H9 (cell line): ENCODE results near the gene ASB15. TPM values are rescaled to one million over a fixed set of nuclear protein-coding genes. Genes with fewer than 3 reads are reported as not detected.

Experiments used
- DNase-seq: peaks from one replicate; pipeline ENCODE4 v3.0.0-alpha.2; 2017
- H2AFZ ChIP-seq: one replicate; pipeline ENCODE4 v1.6.1; 2013; ENCODE audit warnings: mild to moderate bottlenecking, low read length, control low read depth, moderate library complexity
- H2AK5ac ChIP-seq: 2 replicates; pipeline ENCODE4 v1.6.1; 2013; ENCODE audit warnings: low read length, control low read depth, mixed read lengths; ENCODE audit not compliant: insufficient read length
- H2BK120ac ChIP-seq: one replicate; pipeline ENCODE4 v1.6.1; 2013; ENCODE audit warnings: low read depth, mild to moderate bottlenecking, low read length, control low read depth, inconsistent platforms; ENCODE audit not compliant: poor library complexity, severe bottlenecking
- H2BK12ac ChIP-seq: 2 replicates; pipeline ENCODE4 v1.6.1; 2013; ENCODE audit warnings: low read length, control low read depth, mixed read lengths, low read depth; ENCODE audit not compliant: insufficient read length
- H2BK15ac ChIP-seq: 2 replicates; pipeline ENCODE4 v1.6.1; 2013; ENCODE audit warnings: low read depth, low read length, control low read depth
- H2BK20ac ChIP-seq: one replicate; pipeline ENCODE4 v1.6.1; 2013; ENCODE audit warnings: low read depth, mild to moderate bottlenecking, low read length, control low read depth, inconsistent platforms; ENCODE audit not compliant: poor library complexity, severe bottlenecking
- H2BK5ac ChIP-seq: 2 replicates; pipeline ENCODE4 v1.6.1; 2013; ENCODE audit warnings: low read length, control low read depth, mixed read lengths; ENCODE audit not compliant: insufficient read length
- H3K14ac ChIP-seq: 2 replicates; pipeline ENCODE4 v1.6.1; 2013; ENCODE audit warnings: low read length, control low read depth; ENCODE audit not compliant: insufficient read depth
- H3K18ac ChIP-seq: 2 replicates; pipeline ENCODE4 v1.6.1; 2013; ENCODE audit warnings: low read depth, mild to moderate bottlenecking, mixed read lengths, low read length, control low read depth; ENCODE audit not compliant: insufficient read length
- H3K23ac ChIP-seq: 2 replicates; pipeline ENCODE4 v1.6.1; 2013; ENCODE audit warnings: low read length, control low read depth, mixed read lengths, low read depth; ENCODE audit not compliant: insufficient read length
- H3K23me2 ChIP-seq: 2 replicates; pipeline ENCODE4 v1.6.1; 2013; ENCODE audit warnings: low read depth, mild to moderate bottlenecking, mixed read lengths, low read length, control low read depth; ENCODE audit not compliant: insufficient read length, poor library complexity, severe bottlenecking
- H3K27ac ChIP-seq: 2 replicates; pipeline ENCODE4 v1.5.1; 2013; ENCODE audit warnings: low read length, control low read depth, mixed read lengths, low read depth; ENCODE audit not compliant: insufficient read length
- H3K27me3 ChIP-seq: 2 replicates; pipeline ENCODE4 v1.6.1; 2013; ENCODE audit warnings: low read length, control low read depth, inconsistent platforms; ENCODE audit not compliant: insufficient read depth
- H3K4ac ChIP-seq: 2 replicates; pipeline ENCODE4 v1.6.1; 2013; ENCODE audit warnings: low read depth, mild to moderate bottlenecking, control low read depth, inconsistent platforms, low read length, moderate library complexity
- H3K4me1 ChIP-seq: 2 replicates; pipeline ENCODE4 v1.6.1; 2013; ENCODE audit warnings: low read length, control low read depth, inconsistent platforms; ENCODE audit not compliant: insufficient read depth
- H3K4me2 ChIP-seq: 2 replicates; pipeline ENCODE4 v1.6.1; 2013; ENCODE audit warnings: low read length, control low read depth, mixed read lengths; ENCODE audit not compliant: insufficient read length, insufficient read depth
- H3K56ac ChIP-seq: 2 replicates; pipeline ENCODE4 v1.6.1; 2013; ENCODE audit warnings: low read depth, mild to moderate bottlenecking, mixed read lengths, low read length, control low read depth; ENCODE audit not compliant: insufficient read length
- H3K79me1 ChIP-seq: 2 replicates; pipeline ENCODE4 v1.6.1; 2013; ENCODE audit warnings: low read depth, mild to moderate bottlenecking, moderate library complexity, low read length, control low read depth, inconsistent platforms; ENCODE audit not compliant: insufficient read depth, poor library complexity, severe bottlenecking
- H3K79me2 ChIP-seq: 2 replicates; pipeline ENCODE4 v1.6.1; 2013; ENCODE audit warnings: low read length, control low read depth, inconsistent platforms; ENCODE audit not compliant: insufficient read depth
- H3K9ac ChIP-seq: 2 replicates; pipeline ENCODE4 v1.6.1; 2013; ENCODE audit warnings: low read length, control low read depth, mixed read lengths; ENCODE audit not compliant: insufficient read length; ENCODE audit errors: extremely low read depth
- H3K9me3 ChIP-seq: one replicate; pipeline ENCODE4 v1.6.1; 2013; ENCODE audit warnings: low read depth, low read length, inconsistent platforms; ENCODE audit not compliant: control insufficient read depth
- H3T11ph ChIP-seq: one replicate; pipeline ENCODE4 v1.6.1; 2013; ENCODE audit warnings: mild to moderate bottlenecking, low read length, control low read depth, inconsistent platforms
- H4K20me1 ChIP-seq: one replicate; pipeline ENCODE4 v1.6.1; 2013; ENCODE audit not compliant: control insufficient read depth, insufficient read length, insufficient read depth
- H4K5ac ChIP-seq: 2 replicates; pipeline ENCODE4 v1.6.1; 2013; ENCODE audit warnings: low read depth, mild to moderate bottlenecking, mixed read lengths, low read length, control low read depth; ENCODE audit not compliant: insufficient read length
- H4K8ac ChIP-seq: replicated peaks from 2 replicates; pipeline ENCODE4 v1.6.1; 2013; ENCODE audit warnings: low read length, control low read depth, mixed read lengths, low read depth; ENCODE audit not compliant: insufficient read length
- H4K91ac ChIP-seq: 2 replicates; pipeline ENCODE4 v1.6.1; 2013; ENCODE audit warnings: low read depth, mild to moderate bottlenecking, moderate library complexity, mixed read lengths, low read length, control low read depth; ENCODE audit not compliant: insufficient read length
- H3K27ac Mint-ChIP-seq, 3 experiments: 2 replicates in 2 of 3; 3 replicates in 1 of 3; pipeline ENCODE4 v1.8.0; 2020 to 2021; ENCODE audit warnings: mixed read lengths in 3 of 3, mild to moderate bottlenecking in 1 of 3, moderate library complexity in 1 of 3
- H3K27me3 Mint-ChIP-seq: 2 replicates; pipeline ENCODE4 v1.8.0; 2021; ENCODE audit warnings: low read depth, mild to moderate bottlenecking, moderate library complexity, mixed read lengths
- H3K36me3 Mint-ChIP-seq, 3 experiments: 2 replicates in 2 of 3; 3 replicates in 1 of 3; pipeline ENCODE4 v1.8.0; 2020 to 2021; ENCODE audit warnings: low read depth in 3 of 3, mixed read lengths in 3 of 3; ENCODE audit not compliant: insufficient read depth in 1 of 3
- H3K4me1 Mint-ChIP-seq, 2 experiments: 2 replicates each; pipeline ENCODE4 v1.8.0; 2020; ENCODE audit warnings: mixed read lengths in 2 of 2
- H3K4me3 Mint-ChIP-seq, 2 experiments: 2 replicates in 1 of 2; 3 replicates in 1 of 2; pipeline ENCODE4 v1.8.0; 2020 to 2021; ENCODE audit warnings: mild to moderate bottlenecking in 2 of 2, mixed read lengths in 2 of 2, moderate library complexity in 1 of 2
- H3K9me3 Mint-ChIP-seq, 2 experiments: 2 replicates in 1 of 2; 3 replicates in 1 of 2; pipeline ENCODE4 v1.8.0; 2020; ENCODE audit warnings: mild to moderate bottlenecking in 2 of 2, mixed read lengths in 2 of 2, moderate library complexity in 1 of 2
- CTCF ChIP-seq: fragments of 200-600 bp; sonication (generic); conservative IDR thresholded peaks from 3 replicates; pipeline ENCODE4 v1.8.0; 2021; ENCODE audit warnings: antibody characterized with exemption, mild to moderate bottlenecking
- WGBS: extraction: QIAGEN DNeasy Blood & Tissue Kit; methylation state at CpG from one replicate; pipeline ENCODE4 v1.1.7; 2013; ENCODE audit warnings: missing lambda C conversion rate, low lambda C conversion rate, mixed read lengths; ENCODE audit not compliant: insufficient read length; ENCODE audit errors: extremely low coverage; 5-methylcytosine and 5-hydroxymethylcytosine counted together
- total RNA-seq: library from RNA; stranded (reverse); gene quantifications from 2 replicates; pipeline ENCODE4 v1.2.1, GENCODE V29; 2021

Gene ASB15
- total RNA-seq, 1 experiment from 2014 or later = not detected

DNA sequence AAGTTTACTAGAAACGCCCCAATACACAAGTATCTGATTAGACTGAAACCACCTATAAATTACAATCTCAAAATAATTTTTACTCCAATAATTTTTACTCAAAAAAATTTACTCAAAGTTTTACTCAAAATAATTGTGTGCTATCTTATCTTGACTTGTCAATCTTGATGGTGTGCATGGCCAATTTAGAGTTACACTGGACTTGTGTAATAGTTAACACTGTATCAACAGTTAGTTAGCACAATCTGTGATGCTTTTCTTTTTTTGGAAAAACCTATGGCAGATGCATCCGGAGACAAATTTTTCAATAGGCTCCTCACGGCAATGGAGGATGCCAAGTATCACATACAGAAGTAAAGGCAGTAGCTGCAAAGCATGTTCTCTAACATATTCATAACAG, 79.0 kb downstream of the ASB15 start:
- no peak overlapping the region for H3K18ac ChIP-seq
- Mint-ChIP-seq H3K4me3 (no peak overlapping the region), H3K4me1 (peaks cover 5 to 6% of the 10 kb centered on the region in 2 experiments; a peak in 3 of 4 replicates), H3K36me3 (peaks cover 0 to 16% (median 6%) of the 10 kb centered on the region in 3 experiments; a peak in 4 of 7 replicates), H3K9me3 (no peaks in the 10 kb centered on the region), H3K27me3 (no peaks in the 10 kb centered on the region), H3K27ac (no peak overlapping the region)
- H4K91ac ChIP-seq = no peak overlapping the region
- no peak overlapping the region for H3K9ac ChIP-seq
- no peaks in the 10 kb centered on the region for H3K79me1 ChIP-seq
- H2AK5ac ChIP-seq = no peak overlapping the region
- H2BK120ac ChIP-seq = no peak overlapping the region
- TF ChIP-seq CTCF = no peak
- H2BK20ac ChIP-seq = no peak overlapping the region
- H4K8ac ChIP-seq = no peak overlapping the region
- H2BK12ac ChIP-seq = no peak overlapping the region
- no peaks in the 10 kb centered on the region for H3K79me2 ChIP-seq
- H3K14ac ChIP-seq = no peak overlapping the region
- H3K9me3 ChIP-seq = no peaks in the 10 kb centered on the region
- H3K4me1 ChIP-seq = no peaks in the 10 kb centered on the region
- DNase-seq = no peak
- no peak overlapping the region for H3K4me2 ChIP-seq
- H2AFZ ChIP-seq = no peak overlapping the region
- no CpG with 5 or more reads among the region's 3 CpGs for WGBS
- H3K27me3 ChIP-seq = no peaks in the 10 kb centered on the region
- H4K5ac ChIP-seq = no peak overlapping the region
- no peak overlapping the region for H3K4ac ChIP-seq
- H3K27ac ChIP-seq = no peak overlapping the region
- no peak overlapping the region for H3K23ac ChIP-seq
- H2BK5ac ChIP-seq = no peak overlapping the region
- no peaks in the 10 kb centered on the region for H4K20me1 ChIP-seq
- no peak overlapping the region for H2BK15ac ChIP-seq
- no peak overlapping the region for H3T11ph ChIP-seq
- no peak overlapping the region for H3K56ac ChIP-seq
- H3K23me2 ChIP-seq = no peaks in the 10 kb centered on the region
